HG03571 (cell line): ENCODE measurements around the gene AP1G1.
"Not testable (repeated sequence)": the region's sequence is repeated elsewhere in the genome, so short reads cannot be mapped to it uniquely, and the experiment has no call there.

Experiments used
- ATAC-seq: cut with Tn5 transposase; IDR thresholded peaks from one replicate; pipeline ENCODE4 v1.9.1; 2021; ENCODE audit not compliant: unreplicated experiment

AP1G1 gene

DNA sequence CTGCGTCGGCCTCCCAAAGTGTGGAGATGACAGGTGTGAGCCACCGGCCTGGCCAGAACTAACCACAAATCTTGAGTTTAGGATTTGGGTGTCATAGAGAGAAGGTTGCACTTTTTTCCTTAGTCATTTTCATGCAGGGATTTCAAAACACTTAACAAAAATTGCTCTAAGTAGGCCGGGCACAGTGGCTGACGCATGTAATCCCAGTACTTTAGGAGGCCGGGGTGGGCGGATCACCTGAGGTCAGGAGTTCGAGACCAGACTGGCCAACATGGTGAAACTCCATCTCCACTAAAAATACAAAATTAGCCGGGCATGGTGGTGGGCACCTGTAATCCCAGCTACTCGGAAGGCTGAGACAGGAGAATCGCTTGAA is 1.5 kb upstream of the AP1G1 start:
- not testable (repeated sequence) for ATAC-seq

DNA sequence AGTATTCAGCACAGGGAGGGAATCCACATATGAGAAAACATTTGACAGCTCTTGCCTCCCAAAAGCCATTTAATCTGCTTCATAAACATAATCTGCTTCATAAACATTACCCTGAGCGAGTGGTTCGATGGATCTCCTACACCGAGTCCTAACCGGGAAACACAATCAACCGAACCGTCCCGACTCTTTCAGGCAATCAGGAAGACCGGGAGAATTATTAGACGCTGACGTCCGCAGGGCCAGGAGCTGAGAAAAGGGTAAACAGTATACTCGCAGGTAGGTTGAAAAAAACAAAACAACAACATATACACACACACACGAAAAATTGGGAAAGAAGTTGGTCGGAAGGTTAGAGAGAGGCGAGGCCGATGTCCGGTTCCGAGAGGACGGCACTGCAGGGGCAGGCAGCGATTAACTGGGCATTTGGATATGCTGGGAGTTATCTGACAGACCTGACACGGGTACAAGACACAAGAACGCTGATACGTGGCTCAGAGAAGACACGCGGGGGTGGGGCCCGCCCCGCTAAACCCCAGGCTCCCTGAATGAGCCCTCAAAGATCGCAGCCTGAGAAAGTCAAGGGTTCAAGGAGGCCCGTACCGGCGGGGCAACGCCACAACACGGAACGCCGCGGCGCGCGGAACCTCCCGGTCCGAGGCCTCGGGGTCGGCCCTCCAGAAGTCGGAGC is 585 bp downstream of the AP1G1 start:
- peak; percentile 21 for ATAC-seq

DNA sequence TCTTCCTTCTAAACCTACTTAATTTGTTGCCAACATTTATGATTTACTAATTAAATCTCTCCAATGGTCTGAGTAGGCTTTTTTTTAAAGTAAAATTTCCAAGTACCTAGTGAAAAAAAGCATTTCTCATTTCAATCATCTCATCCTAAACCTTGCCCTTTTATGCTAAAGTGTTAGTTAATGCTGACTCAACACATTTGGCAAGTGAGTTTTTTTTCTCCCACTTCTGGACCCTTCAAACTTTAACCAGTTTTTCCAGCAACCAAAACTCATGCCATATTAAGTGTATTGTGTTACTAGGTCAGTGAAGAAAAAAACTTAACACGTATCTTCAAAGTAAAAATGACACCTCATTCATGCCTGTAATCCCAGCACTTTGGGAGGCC is 5.3 kb downstream of the AP1G1 start:
- ATAC-seq: no peak

DNA sequence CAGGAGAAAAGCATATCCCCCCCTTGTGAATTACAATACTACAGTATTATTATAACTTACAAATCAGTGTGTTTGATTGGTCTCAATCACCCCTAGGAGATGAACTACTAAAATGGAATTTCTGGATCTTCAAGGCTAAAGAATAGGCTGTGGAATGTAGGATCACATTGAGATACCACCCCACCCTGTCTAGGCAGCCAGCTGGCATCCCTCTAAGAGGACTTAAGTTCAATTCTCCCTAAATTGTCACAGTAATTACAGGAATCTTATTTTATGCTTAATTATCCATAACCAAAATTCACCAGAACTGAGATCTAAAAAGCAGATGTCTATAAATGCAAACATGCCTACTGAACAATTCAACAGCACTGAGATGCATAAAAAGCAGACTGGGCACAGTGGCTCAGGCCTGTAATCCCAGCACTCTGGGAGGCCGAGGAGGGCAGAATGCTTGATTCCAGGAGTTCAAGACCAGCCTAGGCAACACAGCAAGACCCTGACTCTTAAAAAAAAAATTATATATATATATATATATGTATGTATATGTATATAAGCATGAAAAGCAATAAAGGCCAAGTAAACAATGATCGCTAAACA is 12.0 kb downstream of the AP1G1 start:
- no peak for ATAC-seq

DNA sequence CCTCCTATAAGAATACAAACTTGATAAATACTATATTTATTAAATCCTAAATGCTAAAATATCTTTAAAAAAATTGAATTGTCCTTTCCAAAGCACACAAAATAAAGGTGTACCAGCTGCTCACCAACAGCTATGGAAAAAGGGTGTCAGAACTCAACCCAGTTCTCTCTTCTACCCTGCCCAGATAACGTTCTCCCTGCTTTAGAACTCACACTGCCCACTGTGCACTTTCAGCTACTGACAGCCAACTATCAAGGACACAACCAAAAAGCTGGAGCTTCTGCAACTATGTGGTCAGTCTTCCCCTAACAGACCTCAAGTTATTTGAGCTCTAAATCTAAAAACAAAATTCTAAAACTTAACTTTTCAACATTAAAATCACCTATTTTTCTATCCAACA is 13.7 kb downstream of the AP1G1 start:
- no peak for ATAC-seq

DNA sequence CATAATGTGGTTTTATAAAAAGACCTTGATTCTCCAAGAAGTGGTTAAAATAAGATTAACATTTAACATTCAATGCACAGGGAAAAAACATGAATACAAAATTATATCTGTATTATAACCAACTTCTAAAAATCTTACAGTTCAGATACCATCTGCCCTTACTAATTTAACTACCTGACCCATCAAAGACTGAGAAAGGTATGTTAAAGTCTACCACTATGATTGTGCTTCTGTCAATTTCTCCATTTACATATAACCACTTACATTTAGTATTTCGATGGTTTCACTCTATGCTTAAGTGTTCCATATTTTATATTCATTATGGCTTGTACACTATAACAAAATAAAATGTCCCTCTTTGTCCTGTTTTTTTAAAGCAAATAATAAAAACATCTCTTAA is 14.6 kb downstream of the AP1G1 start:
- ATAC-seq: no peak

DNA sequence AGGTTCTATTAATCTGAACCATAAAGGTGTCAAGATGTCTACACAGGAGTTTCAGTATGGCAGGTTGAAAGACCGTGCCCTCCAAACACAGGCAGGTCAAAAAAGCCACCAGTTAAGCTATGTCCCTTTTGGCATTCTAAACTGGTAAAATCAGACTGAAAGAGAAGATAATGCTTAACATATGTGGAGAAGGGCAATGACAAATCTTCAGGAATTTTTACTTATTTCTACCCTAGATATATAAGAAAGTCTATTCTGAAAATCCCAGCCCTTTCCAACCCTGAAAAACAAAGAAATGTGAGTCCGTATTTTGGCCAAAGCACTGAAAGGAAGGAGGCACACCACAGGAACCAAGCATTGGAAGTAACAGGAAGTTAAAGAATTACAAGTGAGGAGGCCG is 16.5 kb downstream of the AP1G1 start:
- ATAC-seq: no peak

DNA sequence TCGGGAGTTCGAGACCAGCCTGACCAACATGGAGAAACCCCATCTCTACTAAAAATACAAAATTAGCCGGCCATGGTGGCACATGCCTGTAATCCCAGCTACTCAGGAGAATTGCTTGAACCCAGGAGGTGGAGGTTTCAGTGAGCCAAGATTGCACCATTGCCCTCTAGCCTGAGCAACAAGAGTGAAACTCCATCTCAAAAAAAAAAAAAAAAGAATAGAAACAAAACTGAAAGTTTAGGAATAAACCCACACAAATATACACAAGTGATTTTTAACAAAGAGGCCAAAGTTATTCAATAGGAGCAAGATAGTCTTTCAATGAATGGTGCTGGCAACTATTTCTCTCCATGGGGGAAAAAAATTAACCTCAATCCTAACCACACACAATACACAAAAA is 18.3 kb downstream of the AP1G1 start:
- ATAC-seq: not testable (repeated sequence)

DNA sequence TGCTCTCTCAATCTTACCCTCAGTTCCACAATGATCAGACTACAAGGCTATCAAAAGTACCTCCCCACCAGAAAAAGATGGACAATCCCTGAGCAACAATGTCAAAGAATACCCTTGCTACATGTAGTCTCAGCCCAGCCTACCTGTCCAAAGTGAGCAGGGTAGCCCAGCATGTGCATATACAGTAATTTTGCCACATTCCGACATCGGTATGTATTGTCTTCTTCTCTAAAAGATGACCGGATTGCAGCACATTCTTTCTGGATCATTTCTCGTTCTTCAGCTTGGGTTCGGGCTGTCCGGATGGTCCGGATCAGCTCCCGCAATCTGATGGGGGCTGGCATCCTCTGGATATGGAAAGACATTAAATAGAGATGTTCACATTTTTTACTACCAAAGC is 19.5 kb downstream of the AP1G1 start:
- no peak for ATAC-seq

DNA sequence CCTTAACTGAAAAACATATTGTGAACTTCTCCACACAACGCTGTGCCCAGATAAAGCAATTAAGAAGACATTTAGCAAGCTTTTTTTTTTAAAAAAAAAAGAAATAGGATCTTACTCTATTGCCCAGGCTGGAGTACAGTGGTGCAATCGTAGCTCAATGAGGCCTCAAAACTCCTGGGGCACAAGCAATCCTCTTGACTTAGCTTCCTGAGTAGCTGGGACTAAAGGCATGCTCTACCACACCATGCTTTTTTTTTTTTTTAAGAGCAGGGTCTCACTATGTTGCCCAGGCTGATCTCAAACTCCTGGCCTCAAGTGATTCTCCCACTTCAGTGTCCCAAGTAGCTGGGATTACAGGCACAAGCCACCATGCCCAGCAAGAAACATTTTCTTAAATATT is 20.1 kb downstream of the AP1G1 start:
- ATAC-seq: no peak

DNA sequence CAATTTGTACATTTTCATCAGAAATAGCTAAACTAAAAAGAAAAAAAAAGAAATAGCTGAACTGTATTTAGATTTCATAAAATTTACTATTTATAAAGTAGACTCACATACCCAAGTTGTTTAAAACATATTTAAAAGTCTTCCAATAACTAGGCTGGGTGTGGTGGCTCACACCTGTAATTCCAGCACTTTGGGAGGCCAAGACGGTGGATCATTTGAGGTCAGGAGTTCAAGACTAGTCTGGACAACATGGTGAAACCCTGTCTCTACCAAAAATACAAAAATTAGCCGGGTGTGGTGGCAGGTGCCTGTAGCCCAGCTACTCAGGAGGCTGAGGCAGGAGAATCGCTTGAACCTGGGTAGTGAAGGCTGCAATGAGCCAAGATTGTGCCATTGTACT is 23.5 kb downstream of the AP1G1 start:
- ATAC-seq: not testable (repeated sequence)

DNA sequence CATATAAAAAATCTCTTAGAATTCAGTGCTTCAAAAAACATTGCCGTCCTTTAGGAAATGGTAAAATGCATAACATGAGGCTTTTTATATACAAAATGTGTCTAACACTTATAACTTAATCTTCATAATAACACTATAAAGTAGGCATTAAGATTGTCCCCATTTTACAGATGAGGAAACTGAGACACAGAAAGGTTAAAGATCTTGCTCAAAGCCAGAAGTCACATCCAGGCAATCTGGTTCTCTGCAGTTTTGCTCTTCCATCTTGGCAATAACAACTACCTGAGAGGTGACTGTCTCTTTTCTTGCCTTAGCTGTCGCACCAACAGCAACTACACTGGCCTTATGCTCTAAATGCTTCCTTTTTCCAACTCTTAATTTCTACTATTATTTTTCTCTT is 24.5 kb downstream of the AP1G1 start:
- no peak for ATAC-seq

DNA sequence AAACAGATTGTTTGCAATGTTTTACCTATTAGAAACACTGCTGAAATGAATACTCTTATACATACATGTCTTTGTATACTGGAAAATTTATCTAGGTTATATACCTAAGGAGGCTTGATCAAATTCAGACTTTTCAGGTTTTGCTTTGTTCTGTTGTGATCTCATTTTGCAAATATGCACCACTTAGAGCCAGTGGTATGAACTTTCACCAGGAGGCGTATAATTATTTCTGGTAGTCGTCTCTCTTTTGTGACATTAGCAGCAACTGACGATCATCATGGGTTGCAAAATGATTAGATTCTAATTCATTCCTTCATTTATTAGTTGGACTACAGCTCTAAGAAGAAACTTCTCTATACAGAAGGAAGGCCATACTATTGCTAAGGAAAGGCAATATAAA is 26.9 kb downstream of the AP1G1 start:
- no peak for ATAC-seq

DNA sequence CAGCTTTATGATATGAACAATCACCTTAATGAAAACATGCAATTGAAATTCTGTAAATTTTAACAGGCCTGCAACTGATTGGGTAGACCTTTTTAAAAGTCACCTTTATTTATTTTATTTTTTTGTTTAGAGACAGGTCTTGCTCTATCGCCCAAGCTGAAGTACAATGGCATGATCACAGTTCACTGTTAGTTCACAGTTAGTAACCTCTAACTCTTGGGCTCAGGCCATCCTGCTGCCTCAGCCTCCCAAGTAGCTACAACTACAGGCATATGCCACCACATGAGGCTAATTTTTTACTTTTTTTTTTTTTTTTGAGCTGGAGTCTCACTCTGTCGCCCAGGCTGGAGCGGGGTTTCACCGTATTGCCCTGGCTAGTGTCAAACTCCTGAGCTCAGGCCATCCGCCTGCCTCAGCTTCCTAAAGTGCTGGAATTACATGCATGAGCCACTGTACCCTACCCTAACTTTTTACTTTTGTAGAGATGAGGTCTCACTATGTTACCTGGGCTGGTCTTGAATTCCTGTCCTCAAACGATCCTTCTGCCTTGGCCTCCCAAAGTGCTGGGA is 28.0 kb downstream of the AP1G1 start:
- ATAC-seq: no peak

DNA sequence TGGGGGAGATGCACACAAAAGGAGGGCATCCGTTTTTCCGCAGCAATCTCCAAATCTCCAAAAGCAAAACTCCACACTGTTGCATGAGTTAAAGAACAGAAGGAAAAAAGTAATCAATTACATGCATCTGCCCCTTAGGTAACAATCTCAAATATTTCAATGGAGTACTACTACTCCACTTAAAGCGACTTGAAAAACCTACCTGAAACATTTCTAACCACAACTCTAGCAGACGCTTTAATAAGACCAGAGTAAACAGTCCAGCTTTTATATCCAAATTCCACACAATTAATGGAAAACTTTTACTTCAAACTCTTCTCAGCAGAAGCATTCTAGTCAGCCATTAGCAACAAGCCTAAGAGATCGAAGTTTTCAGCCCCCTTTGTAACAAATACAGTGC is 29.9 kb downstream of the AP1G1 start:
- no peak for ATAC-seq

DNA sequence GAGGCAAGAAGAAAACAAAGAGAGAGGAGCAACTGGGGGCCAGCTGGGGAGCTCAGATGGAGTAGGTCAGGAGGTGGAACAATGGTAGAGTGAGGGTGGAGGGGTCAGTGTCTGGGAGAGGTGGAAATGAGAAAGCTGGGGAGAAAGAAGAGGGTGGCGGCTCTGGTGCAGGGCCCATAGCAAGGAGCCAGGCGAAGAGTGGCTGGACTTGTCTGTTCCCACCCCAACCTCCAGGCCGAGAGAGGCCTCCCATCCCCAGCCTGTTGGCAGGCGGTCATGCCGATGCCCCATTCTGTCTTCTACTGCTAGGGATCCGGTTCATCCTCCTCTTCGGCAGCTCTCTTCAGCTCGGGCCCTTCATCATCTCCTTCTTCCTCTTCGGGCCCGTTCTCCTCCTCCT is 31.3 kb downstream of the AP1G1 start:
- ATAC-seq: no peak

DNA sequence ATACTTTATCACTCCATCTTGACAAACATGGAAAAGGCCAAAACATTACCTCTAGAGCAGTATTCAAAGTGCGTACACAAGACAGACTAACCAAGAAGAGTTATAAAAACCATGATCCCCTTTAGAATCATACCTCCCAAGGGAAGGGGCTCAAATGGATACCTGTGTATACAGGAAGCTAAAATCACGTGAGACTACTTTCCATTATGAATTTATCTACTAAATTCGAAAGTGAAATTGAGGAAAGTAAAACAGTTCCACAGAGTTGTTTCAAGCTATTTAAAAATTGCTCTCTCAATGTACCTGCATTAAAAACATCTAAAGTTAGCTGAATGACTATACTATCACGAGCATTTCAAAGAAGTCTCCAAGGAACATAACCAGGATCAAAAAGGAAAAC is 32.7 kb downstream of the AP1G1 start:
- peak; percentile 53 for ATAC-seq

DNA sequence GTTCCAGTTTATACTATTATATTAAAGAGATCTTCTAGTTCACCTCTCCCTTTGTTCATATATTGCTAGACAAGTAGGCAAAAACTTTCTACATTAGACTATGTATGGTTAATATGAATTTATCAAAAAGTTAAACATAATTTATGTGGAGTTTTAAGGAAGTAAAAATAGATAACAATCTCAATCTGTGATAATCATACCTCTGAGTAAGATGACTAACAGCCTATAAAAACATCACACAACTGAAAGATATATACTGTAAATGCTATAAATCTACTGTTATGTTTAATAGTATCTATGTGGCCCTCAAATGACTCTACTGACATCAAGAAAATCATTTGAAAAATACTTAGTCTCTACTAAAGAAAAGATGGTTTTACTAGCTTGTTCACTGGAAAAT is 37.1 kb downstream of the AP1G1 start:
- no peak for ATAC-seq

DNA sequence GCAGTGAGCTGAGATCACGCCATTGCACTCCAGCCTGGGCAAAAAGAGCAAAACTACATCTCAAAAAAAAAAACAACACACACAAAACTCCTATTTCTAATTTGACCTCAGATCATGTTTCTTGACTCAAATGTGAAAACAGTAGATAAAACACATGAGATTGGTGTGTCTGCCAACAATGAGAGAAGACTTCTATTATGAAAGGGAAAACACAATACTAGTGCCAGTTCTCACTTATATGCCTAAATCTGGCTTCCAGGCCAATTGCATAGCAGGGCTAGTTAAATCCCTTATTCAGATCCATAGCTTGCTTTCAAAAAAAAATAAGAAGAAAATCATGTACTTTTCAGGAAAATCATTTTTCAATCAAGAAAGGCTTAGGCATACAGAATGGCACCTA is 39.4 kb downstream of the AP1G1 start:
- no peak for ATAC-seq

DNA sequence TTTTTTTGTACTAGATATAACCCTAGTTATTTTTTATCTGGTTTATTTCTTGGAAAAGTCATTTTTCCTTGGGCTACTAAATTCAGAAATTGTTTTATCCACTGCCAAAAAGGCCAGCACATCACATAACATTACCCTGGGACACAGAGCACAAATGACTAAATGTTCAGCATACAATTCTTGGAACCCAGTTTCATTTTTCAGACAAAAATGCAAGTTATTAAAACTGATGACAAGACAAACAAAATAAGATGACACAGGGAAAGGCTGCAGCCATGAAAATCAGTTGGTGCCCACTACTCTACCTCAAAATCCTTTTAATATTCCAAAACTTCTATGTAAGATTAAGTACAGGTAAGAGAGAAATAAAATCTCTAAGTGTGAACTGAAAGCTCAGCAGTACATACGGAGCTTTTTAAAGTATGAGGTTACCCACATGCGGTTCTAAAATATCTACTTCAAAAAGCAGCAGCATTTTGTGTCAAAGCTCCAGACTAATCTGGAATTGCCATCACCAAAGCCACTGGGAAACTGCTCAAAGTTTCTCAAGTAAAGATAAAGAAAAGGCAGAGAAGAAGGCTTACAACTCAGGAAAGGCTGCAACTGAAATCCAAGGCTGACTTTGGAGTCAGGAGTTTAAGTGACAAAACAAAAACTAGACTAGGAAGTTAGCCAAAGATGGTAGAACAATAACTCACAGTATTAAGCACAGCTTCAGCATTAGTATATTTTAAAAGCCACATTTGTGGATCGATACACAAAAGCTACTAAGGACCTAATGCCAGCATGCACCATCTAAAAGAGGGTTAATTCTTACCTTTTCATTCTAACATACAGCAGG is 41.4 kb downstream of the AP1G1 start:
- no peak for ATAC-seq

DNA sequence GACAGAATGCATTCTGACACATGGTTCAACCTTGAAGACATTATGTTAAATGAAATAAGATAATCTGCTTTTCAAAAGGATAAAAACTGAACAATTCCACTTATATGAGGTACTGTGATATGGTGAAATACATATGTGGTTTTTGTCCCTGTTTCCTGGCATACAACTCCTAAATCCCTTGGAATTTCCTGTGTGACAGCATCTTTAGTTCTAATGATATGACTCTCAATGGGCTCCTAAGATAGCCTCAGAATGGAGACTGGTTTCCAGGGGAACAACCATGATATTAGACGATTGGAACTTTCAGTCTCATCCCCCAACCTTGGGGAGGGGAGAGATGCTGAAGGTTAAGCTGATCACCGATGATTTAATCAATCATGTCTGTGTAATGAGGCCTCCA is 46.4 kb downstream of the AP1G1 start:
- no peak for ATAC-seq

DNA sequence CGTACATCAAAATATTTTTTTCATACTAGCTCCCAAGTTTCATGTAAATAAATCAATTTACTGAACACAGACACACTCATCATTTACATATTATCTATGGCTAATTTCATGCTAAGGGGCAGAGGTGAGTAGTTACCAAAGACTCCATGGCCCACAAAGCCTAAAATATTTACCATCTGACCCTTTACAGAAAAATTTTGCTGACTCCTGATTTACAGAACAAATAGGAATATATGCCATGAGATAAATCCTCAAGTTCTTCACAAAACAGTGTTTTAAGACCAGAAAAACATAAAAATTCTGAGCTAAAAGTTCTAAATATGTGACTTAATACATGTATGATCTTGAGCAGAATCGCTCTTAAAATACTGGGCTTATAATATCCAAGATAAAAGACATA is 47.5 kb downstream of the AP1G1 start:
- ATAC-seq: no peak
